ENCODE results near the gene SARNP. TPM values are rescaled to one million over a fixed set of nuclear protein-coding genes. Genes with fewer than 3 reads are reported as not detected.

SARNP gene
- total RNA-seq, 1 donor from 2014 or later: 75.9 TPM

GRCh38 chr12:55789893-55790292 lies 27.6 kb downstream of the SARNP start:
- Mint-ChIP-seq H3K27ac (no peak overlapping the region), H3K9me3 (no peaks in the 10 kb centered on the region), H3K4me3 (no peak overlapping the region), H3K36me3 (peaks cover 46% of the 10 kb centered on the region), H3K27me3 (no peaks in the 10 kb centered on the region), H3K4me1 (ENCODE audit: unreplicated experiment) (peaks cover 3% of the 10 kb centered on the region)
- no peak for DNase-seq (ENCODE audit: extremely low spot score, unreplicated experiment)
- no peak for TF ChIP-seq CTCF (conservative IDR thresholded peaks at IDR 0.05)

- no peak for DNase-seq (ENCODE audit: extremely low spot score, unreplicated experiment)
- no peak for TF ChIP-seq CTCF (conservative IDR thresholded peaks at IDR 0.05)
- H3K27ac Mint-ChIP-seq: no peak overlapping the region
- H3K4me1 Mint-ChIP-seq (ENCODE audit: unreplicated experiment): peaks cover 3% of the 10 kb centered on the region
- H3K9me3 Mint-ChIP-seq: no peaks in the 10 kb centered on the region
- H3K4me3 Mint-ChIP-seq: no peak overlapping the region
- H3K36me3 Mint-ChIP-seq: peaks cover 45% of the 10 kb centered on the region
- H3K27me3 Mint-ChIP-seq: no peaks in the 10 kb centered on the region
These were observed 28.4 kb downstream of the SARNP start for GRCh38 chr12:55789171-55789570.

GRCh38 chr12:55788546-55788945 lies 29.0 kb downstream of the SARNP start:
- Mint-ChIP-seq H3K27me3 (no peaks in the 10 kb centered on the region), H3K9me3 (no peaks in the 10 kb centered on the region), H3K4me1 (ENCODE audit: unreplicated experiment) (peaks cover 3% of the 10 kb centered on the region), H3K27ac (no peak overlapping the region), H3K36me3 (peaks cover 49% of the 10 kb centered on the region), H3K4me3 (no peak overlapping the region)
- no peak for TF ChIP-seq CTCF (conservative IDR thresholded peaks at IDR 0.05)
- no peak for DNase-seq (ENCODE audit: extremely low spot score, unreplicated experiment)

GRCh38 chr12:55780685-55781084 lies 36.8 kb downstream of the SARNP start:
- DNase-seq (ENCODE audit: extremely low spot score, unreplicated experiment): no peak
- H3K4me1 Mint-ChIP-seq (ENCODE audit: unreplicated experiment): peaks cover 8% of the 10 kb centered on the region

GRCh38 chr12:55777856-55778255 lies 39.7 kb downstream of the SARNP start:
- H3K36me3 Mint-ChIP-seq: peaks cover 29% of the 10 kb centered on the region
- no peak overlapping the region for H3K4me3 Mint-ChIP-seq
- no peaks in the 10 kb centered on the region for H3K9me3 Mint-ChIP-seq
- no peak for DNase-seq (ENCODE audit: extremely low spot score, unreplicated experiment)
- TF ChIP-seq CTCF (conservative IDR thresholded peaks at IDR 0.05): no peak
- no peak overlapping the region for H3K27ac Mint-ChIP-seq
- peaks cover 13% of the 10 kb centered on the region for H3K4me1 Mint-ChIP-seq (ENCODE audit: unreplicated experiment)
- H3K27me3 Mint-ChIP-seq: no peaks in the 10 kb centered on the region

More at GRCh38 chr12:55780685-55781084, 36.8 kb downstream of the SARNP start:
- H3K27ac Mint-ChIP-seq: no peak overlapping the region
- no peaks in the 10 kb centered on the region for H3K27me3 Mint-ChIP-seq
- no peak overlapping the region for H3K4me3 Mint-ChIP-seq
- H3K9me3 Mint-ChIP-seq: no peaks in the 10 kb centered on the region
- H3K36me3 Mint-ChIP-seq: peaks cover 36% of the 10 kb centered on the region
- TF ChIP-seq CTCF (conservative IDR thresholded peaks at IDR 0.05): no peak

- Mint-ChIP-seq H3K27ac (peak overlapping the region; percentile 39), H3K9me3 (no peaks in the 10 kb centered on the region), H3K27me3 (no peaks in the 10 kb centered on the region), H3K36me3 (peaks cover 31% of the 10 kb centered on the region), H3K4me1 (ENCODE audit: unreplicated experiment) (peaks cover 29% of the 10 kb centered on the region), H3K4me3 (peak overlapping the region; percentile 3)
- no peak for DNase-seq (ENCODE audit: extremely low spot score, unreplicated experiment)
- no peak for TF ChIP-seq CTCF (conservative IDR thresholded peaks at IDR 0.05)
These were observed 45.8 kb downstream of the SARNP start for GRCh38 chr12:55771736-55772135.
